ENCODE results near the gene GDF7.

GDF7 gene

GRCh38 chr2:20674309-20674965 lies 7.5 kb downstream of the GDF7 start:
- TF ChIP-seq CTCF (IDR thresholded peaks at IDR 0.05; ENCODE audit: low read depth, low read length, missing control alignments): no peak
- DNase-seq (ENCODE audit: extremely low read depth, low read depth): no peak
- no peak overlapping the region for H3K4me3 ChIP-seq (replicated peaks; ENCODE audit: low read depth, low read length)

- no peak for DNase-seq (ENCODE audit: extremely low read depth, low read depth)
- no peak for TF ChIP-seq CTCF (IDR thresholded peaks at IDR 0.05; ENCODE audit: low read depth, low read length, missing control alignments)
- no peak overlapping the region for H3K4me3 ChIP-seq (replicated peaks; ENCODE audit: low read depth, low read length)
Observed at GRCh38 chr2:20674974-20675679, 8.2 kb downstream of the GDF7 start.

GRCh38 chr2:20675701-20676352 lies 8.9 kb downstream of the GDF7 start:
- TF ChIP-seq CTCF (IDR thresholded peaks at IDR 0.05; ENCODE audit: low read depth, low read length, missing control alignments): no peak
- no peak for DNase-seq (ENCODE audit: extremely low read depth, low read depth)
- no peak overlapping the region for H3K4me3 ChIP-seq (replicated peaks; ENCODE audit: low read depth, low read length)

GRCh38 chr2:20676353-20677215 lies 9.6 kb downstream of the GDF7 start:
- no peak overlapping the region for H3K4me3 ChIP-seq (replicated peaks; ENCODE audit: low read depth, low read length)
- no peak for TF ChIP-seq CTCF (IDR thresholded peaks at IDR 0.05; ENCODE audit: low read depth, low read length, missing control alignments)
- no peak for DNase-seq (ENCODE audit: extremely low read depth, low read depth)

- TF ChIP-seq CTCF (IDR thresholded peaks at IDR 0.05; ENCODE audit: low read depth, low read length, missing control alignments): no peak
- no peak for DNase-seq (ENCODE audit: extremely low read depth, low read depth)
Observed at GRCh38 chr2:20677301-20678085, 10.5 kb downstream of the GDF7 start.

GRCh38 chr2:20678086-20678395 lies 11.1 kb downstream of the GDF7 start:
- H3K4me3 ChIP-seq (replicated peaks; ENCODE audit: low read depth, low read length): no peak overlapping the region
- TF ChIP-seq CTCF (IDR thresholded peaks at IDR 0.05; ENCODE audit: low read depth, low read length, missing control alignments): no peak
- DNase-seq (ENCODE audit: extremely low read depth, low read depth): no peak

More at GRCh38 chr2:20677301-20678085, 10.5 kb downstream of the GDF7 start:
- no peak overlapping the region for H3K4me3 ChIP-seq (replicated peaks; ENCODE audit: low read depth, low read length)

Data from HFF-Myc (cell line).